Keratinocyte (primary cell): ENCODE measurements around the gene GREM2. TPM values are rescaled to one million over a fixed set of nuclear protein-coding genes. Genes with fewer than 3 reads are reported as not detected.

ENCODE experiments used
- DNase-seq: peaks from one replicate; pipeline ENCODE4 v3.0.0-alpha.2; 2011; ENCODE audit warnings: low read depth, missing footprints, low spot score
- FAIRE-seq: peaks from 2 replicates; lab custom pipeline; 2011; peaks lifted over from hg19 to GRCh38; lab: Jason Lieb, UNC
- H2AFZ ChIP-seq: 2 replicates; pipeline ENCODE4 v1.6.0; 2012; ENCODE audit warnings: low read length, control low read depth, inconsistent platforms; ENCODE audit not compliant: control insufficient read depth
- H3K27ac ChIP-seq: 2 replicates; pipeline ENCODE4 v1.5.1; 2011; ENCODE audit warnings: low read length; ENCODE audit not compliant: control insufficient read depth, insufficient read depth
- H3K27me3 ChIP-seq: 3 replicates; pipeline ENCODE4 v1.6.0; 2011; ENCODE audit warnings: low read length; ENCODE audit not compliant: control insufficient read depth, insufficient read depth; ENCODE audit errors: extremely low read depth
- H3K36me3 ChIP-seq, 2 experiments: 2 replicates in 1 of 2; 3 replicates in 1 of 2; pipeline ENCODE4 v1.5.1; 2011; ENCODE audit warnings: low read length in 2 of 2, mild to moderate bottlenecking in 1 of 2; ENCODE audit not compliant: control insufficient read depth in 2 of 2, insufficient read depth in 2 of 2; ENCODE audit errors: extremely low read depth in 1 of 2
- H3K4me1 ChIP-seq: 3 replicates; pipeline ENCODE4 v1.5.1; 2011; ENCODE audit warnings: low read length; ENCODE audit not compliant: control insufficient read depth, insufficient read depth; ENCODE audit errors: extremely low read depth
- H3K4me2 ChIP-seq: 3 replicates; pipeline ENCODE4 v1.6.0; 2011; ENCODE audit warnings: low read depth, low read length; ENCODE audit not compliant: control insufficient read depth, insufficient read depth; ENCODE audit errors: extremely low read depth
- H3K4me3 ChIP-seq, 3 experiments: fragments of 200-600 bp in 1 of 3; sonication (generic) in 1 of 3; 2 replicates in 2 of 3; 3 replicates in 1 of 3; pipeline ENCODE4 v1.5.1; 2011 to 2016; ENCODE audit warnings: low read length in 3 of 3, mild to moderate bottlenecking in 3 of 3, control low read depth in 2 of 3, inconsistent platforms in 1 of 3, low read depth in 1 of 3, mixed read lengths in 1 of 3, mixed run types in 1 of 3, moderate library complexity in 1 of 3; ENCODE audit not compliant: control insufficient read depth in 2 of 3, insufficient read depth in 2 of 3; ENCODE audit errors: extremely low read depth in 1 of 3
- H3K79me2 ChIP-seq: 2 replicates; pipeline ENCODE4 v1.6.0; 2012; ENCODE audit warnings: low read length; ENCODE audit not compliant: control insufficient read depth, insufficient read depth
- H3K9ac ChIP-seq: 3 replicates; pipeline ENCODE4 v1.6.0; 2011; ENCODE audit warnings: low read length; ENCODE audit not compliant: control insufficient read depth, insufficient read depth; ENCODE audit errors: extremely low read depth
- H3K9me1 ChIP-seq: 3 replicates; pipeline ENCODE4 v1.6.0; 2011; ENCODE audit warnings: low read length; ENCODE audit not compliant: control insufficient read depth, insufficient read depth; ENCODE audit errors: extremely low read depth
- H3K9me3 ChIP-seq: 2 replicates; pipeline ENCODE4 v1.5.1; 2012; ENCODE audit warnings: low read depth, low read length; ENCODE audit not compliant: control insufficient read depth
- H4K20me1 ChIP-seq: 3 replicates; pipeline ENCODE4 v1.6.0; 2011; ENCODE audit warnings: low read length; ENCODE audit not compliant: control insufficient read depth, insufficient read depth; ENCODE audit errors: extremely low read depth
- EZH2 ChIP-seq: IDR thresholded peaks from one replicate; pipeline ENCODE4 v1.6.1; 2012; ENCODE audit warnings: inconsistent platforms, mild to moderate bottlenecking, low read length, moderate library complexity
- dilution Hi-C: fragments of 300-500 bp; cut with MboI; formaldehyde crosslinking; loops from one replicate; pipeline ENCODE4 v1.7.0; 2020; ENCODE audit warnings: low sequenced_read_pairs; ENCODE audit not compliant: extremely low pct_ligation_motif_present
- polyA plus RNA-seq, 5 experiments: library from polyadenylated mRNA; depleted of rRNA in 3 of 5; stranded (reverse) in 3 of 5; stranded (forward) in 1 of 5; unstranded in 1 of 5; fragments of >200 nt; gene quantifications; 1 replicate in 1 of 5; 2 replicates in 3 of 5; 3 replicates in 1 of 5; pipeline versions ENCODE4 v1.2.1 to v1.2.3, GENCODE V29; 2011 to 2012; ENCODE audit warnings: missing spikeins in 2 of 5, low read depth in 1 of 5, low replicate concordance in 1 of 5
- TF ChIP-seq, protein P1 (sequence below), 3 experiments: IDR thresholded peaks in 1 of 3; conservative IDR thresholded peaks in 1 of 3; optimal IDR thresholded peaks in 1 of 3; 2 replicates in 2 of 3; 3 replicates in 1 of 3; pipeline versions ENCODE3 to v1.5.1; 2011; ENCODE audit warnings: low read length in 3 of 3, mild to moderate bottlenecking in 3 of 3, moderate library complexity in 2 of 3, control low read depth in 1 of 3, inconsistent platforms in 1 of 3; ENCODE audit not compliant: insufficient read depth in 2 of 3; ENCODE audit errors: extremely low read depth in 1 of 3

The GREM2 gene
- polyA plus RNA-seq, 1 donor (not counting 4 experiments of a cell fraction or from before 2014, with no cell fraction given): not detected

- no peak for DNase-seq
- FAIRE-seq: no peak
- Histone ChIP-seq H3K9me1 (no peaks in the 10 kb centered on the region), H3K27me3 (no peaks in the 10 kb centered on the region), H3K4me3 (no peak overlapping the region), H3K4me2 (no peak overlapping the region), H3K27ac (no peak overlapping the region), H2AFZ (no peak overlapping the region), H3K9ac (no peak overlapping the region), H3K9me3 (peaks cover 5% of the 10 kb centered on the region), H3K4me1 (no peaks in the 10 kb centered on the region), H4K20me1 (no peaks in the 10 kb centered on the region), H3K36me3 (no peaks in the 10 kb centered on the region), H3K79me2 (no peaks in the 10 kb centered on the region)
- no peak for TF ChIP-seq EZH2
- TF ChIP-seq, protein P1, sequence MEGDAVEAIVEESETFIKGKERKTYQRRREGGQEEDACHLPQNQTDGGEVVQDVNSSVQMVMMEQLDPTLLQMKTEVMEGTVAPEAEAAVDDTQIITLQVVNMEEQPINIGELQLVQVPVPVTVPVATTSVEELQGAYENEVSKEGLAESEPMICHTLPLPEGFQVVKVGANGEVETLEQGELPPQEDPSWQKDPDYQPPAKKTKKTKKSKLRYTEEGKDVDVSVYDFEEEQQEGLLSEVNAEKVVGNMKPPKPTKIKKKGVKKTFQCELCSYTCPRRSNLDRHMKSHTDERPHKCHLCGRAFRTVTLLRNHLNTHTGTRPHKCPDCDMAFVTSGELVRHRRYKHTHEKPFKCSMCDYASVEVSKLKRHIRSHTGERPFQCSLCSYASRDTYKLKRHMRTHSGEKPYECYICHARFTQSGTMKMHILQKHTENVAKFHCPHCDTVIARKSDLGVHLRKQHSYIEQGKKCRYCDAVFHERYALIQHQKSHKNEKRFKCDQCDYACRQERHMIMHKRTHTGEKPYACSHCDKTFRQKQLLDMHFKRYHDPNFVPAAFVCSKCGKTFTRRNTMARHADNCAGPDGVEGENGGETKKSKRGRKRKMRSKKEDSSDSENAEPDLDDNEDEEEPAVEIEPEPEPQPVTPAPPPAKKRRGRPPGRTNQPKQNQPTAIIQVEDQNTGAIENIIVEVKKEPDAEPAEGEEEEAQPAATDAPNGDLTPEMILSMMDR (optimal IDR thresholded peaks at IDR 0.05 in 1 of 3, IDR thresholded peaks at IDR 0.05 in 1 of 3, conservative IDR thresholded peaks at IDR 0.05 in 1 of 3; ENCODE audit: extremely low read depth in 1 of 3, insufficient read depth in 2 of 3, low read length in 3 of 3): no peak
- dilution Hi-C loops: no loop called here
Observed at GRCh38 chr1:240567066-240567465, 44.9 kb downstream of the GREM2 start.

DNA sequence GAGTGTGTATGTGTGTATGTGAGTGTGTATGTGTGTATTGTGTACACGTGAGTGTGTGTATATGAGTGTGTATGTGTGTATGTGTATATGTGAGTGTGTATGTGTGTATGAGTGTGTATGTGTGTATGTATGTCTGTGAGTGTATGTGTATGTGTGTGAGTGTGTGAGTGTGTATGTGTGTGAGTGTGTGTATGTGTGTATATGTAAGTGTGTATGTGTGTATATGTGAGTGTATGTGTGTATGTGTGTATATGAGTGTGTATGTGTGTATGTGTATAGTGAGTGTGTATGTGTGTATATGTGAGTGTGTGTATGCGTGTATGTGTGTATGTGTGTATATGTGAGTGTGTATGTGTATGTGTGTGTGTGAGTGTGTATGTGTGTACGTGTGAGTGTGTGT is 49.2 kb downstream of the GREM2 start:
- no peaks in the 10 kb centered on the region for H3K36me3 ChIP-seq
- dilution Hi-C loops: no loop called here
- no peaks in the 10 kb centered on the region for H4K20me1 ChIP-seq
- H2AFZ ChIP-seq: no peak overlapping the region
- H3K79me2 ChIP-seq: no peaks in the 10 kb centered on the region
- TF ChIP-seq, protein P1 (optimal IDR thresholded peaks at IDR 0.05 in 1 of 3, IDR thresholded peaks at IDR 0.05 in 1 of 3, conservative IDR thresholded peaks at IDR 0.05 in 1 of 3; ENCODE audit: extremely low read depth in 1 of 3, insufficient read depth in 2 of 3, low read length in 3 of 3): no peak
- no peak for FAIRE-seq
- DNase-seq: no peak
- H3K9me3 ChIP-seq: peaks cover 5% of the 10 kb centered on the region
- H3K4me3 ChIP-seq: no peak overlapping the region
- H3K9ac ChIP-seq: no peak overlapping the region
- H3K4me2 ChIP-seq: no peak overlapping the region
- H3K27ac ChIP-seq: no peak overlapping the region
- H3K27me3 ChIP-seq: no peaks in the 10 kb centered on the region
- no peaks in the 10 kb centered on the region for H3K4me1 ChIP-seq
- no peaks in the 10 kb centered on the region for H3K9me1 ChIP-seq
